HG03342 (cell line): Measurements from ENCODE around the gene HOXC6.

ENCODE experiments used
- ATAC-seq: cut with Tn5 transposase; IDR thresholded peaks from one replicate; pipeline ENCODE4 v1.9.1; 2021; ENCODE audit warnings: mild to moderate bottlenecking, moderate library complexity; ENCODE audit not compliant: unreplicated experiment

The HOXC6 gene

GRCh38 chr12:54025499-54026405 is 2.5 kb upstream of the HOXC6 start:
- no peak for ATAC-seq

- ATAC-seq: no peak
Observed at GRCh38 chr12:54026640-54027441, 1.4 kb upstream of the HOXC6 start.

DNA sequence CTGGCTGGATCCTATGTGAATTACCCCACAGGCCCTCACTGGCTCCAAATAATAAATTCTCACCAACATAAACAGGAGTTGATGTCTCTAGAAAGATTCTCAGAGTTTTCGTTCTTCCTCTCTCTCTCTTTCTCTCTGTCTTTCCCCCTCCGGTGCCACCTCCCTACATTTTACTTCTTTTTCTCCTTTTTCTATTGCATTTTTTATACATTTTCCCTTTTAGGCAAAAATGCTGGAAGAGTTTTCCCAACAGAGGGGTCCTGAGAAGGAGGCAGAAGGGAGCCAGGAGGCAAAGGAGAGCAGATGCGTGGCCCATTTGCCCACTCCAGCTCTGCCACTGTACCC is 826 bp upstream of the HOXC6 start:
- ATAC-seq: no peak

DNA sequence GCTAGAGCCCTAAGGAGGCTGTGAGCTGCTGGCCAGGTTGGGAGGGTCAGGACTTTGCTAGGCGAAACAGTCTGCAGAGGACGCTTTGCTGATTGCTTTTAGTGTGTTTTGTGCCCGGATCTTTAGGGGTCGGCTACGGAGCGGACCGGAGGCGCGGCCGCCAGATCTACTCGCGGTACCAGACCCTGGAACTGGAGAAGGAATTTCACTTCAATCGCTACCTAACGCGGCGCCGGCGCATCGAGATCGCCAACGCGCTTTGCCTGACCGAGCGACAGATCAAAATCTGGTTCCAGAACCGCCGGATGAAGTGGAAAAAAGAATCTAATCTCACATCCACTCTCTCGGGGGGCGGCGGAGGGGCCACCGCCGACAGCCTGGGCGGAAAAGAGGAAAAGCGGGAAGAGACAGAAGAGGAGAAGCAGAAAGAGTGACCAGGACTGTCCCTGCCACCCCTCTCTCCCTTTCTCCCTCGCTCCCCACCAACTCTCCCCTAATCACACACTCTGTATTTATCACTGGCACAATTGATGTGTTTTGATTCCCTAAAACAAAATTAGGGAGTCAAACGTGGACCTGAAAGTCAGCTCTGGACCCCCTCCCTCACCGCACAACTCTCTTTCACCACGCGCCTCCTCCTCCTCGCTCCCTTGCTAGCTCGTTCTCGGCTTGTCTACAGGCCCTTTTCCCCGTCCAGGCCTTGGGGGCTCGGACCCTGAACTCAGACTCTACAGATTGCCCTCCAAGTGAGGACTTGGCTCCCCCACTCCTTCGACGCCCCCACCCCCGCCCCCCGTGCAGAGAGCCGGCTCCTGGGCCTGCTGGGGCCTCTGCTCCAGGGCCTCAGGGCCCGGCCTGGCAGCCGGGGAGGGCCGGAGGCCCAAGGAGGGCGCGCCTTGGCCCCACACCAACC is 1.5 kb downstream of the HOXC6 start:
- no peak for ATAC-seq

GRCh38 chr12:54030442-54030801 is 2.2 kb downstream of the HOXC6 start:
- ATAC-seq: no peak

- no peak for ATAC-seq
Observed at GRCh38 chr12:54030889-54031471, 2.7 kb downstream of the HOXC6 start.

- ATAC-seq: no peak
Observed at GRCh38 chr12:54031480-54031879, 3.2 kb downstream of the HOXC6 start.

DNA sequence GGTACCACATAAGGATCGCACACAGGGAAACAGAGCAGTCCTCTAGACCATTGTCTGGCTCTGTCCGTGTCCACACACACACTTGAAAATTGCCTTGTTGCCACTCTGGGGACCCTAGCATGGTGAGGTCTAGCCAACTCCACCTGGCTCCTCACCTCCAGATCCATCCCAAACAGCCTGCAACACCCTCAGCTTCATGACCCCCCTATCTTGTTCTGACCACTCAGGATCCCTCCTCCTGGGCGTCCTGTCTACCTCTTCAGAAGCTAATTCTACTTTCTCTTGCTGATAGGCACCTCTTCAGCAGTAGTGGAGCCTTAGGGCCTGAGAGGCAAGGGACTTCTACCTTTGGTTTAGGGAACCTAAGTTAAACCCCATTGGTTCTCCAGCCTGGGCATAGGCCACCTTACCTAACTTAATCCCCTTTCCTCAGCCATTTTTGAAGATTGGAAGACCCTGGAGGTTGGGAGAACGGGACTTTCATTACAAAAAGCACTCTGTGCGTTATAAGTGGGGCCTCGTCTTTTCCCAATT is 3.9 kb downstream of the HOXC6 start:
- no peak for ATAC-seq

- ATAC-seq: no peak
Observed at GRCh38 chr12:54032627-54033100, 4.4 kb downstream of the HOXC6 start, which contains the start of gene HOXC5. Gene HOXC5, plus strand, starts transcription at chr12:54033050. Its CDS starts 73 bp downstream, at chr12:54033123.

DNA sequence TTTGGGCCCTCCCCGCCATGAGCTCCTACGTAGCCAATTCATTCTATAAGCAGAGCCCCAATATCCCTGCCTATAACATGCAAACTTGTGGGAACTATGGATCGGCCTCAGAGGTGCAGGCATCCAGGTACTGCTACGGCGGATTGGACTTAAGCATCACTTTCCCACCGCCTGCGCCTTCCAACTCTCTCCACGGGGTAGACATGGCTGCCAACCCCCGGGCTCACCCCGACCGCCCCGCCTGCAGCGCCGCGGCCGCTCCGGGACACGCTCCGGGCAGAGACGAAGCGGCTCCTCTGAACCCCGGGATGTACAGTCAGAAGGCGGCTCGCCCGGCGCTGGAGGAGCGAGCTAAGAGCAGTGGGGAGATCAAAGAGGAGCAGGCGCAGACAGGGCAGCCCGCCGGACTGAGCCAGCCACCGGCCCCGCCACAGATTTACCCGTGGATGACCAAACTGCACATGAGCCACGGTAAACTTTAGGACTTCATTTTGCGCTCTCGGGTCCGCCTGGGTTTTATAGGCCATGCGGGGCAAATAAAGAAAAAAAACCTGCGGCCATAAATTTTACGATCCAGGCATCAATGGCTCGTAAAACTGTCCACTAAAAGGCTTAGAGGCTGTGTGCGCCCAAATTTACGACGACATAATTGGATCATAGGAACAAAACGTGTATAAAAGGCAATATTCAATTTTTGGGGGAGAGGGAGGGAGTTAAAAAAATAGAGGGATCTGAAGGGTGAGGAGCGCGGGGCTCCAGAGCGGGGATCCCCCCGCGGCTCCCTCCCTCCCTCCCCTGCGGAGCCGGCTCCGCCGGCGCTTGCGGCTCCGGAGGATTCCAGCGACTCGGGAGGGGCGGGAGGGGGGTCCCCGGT is 5.1 kb downstream of the HOXC6 start:
- ATAC-seq: no peak

DNA sequence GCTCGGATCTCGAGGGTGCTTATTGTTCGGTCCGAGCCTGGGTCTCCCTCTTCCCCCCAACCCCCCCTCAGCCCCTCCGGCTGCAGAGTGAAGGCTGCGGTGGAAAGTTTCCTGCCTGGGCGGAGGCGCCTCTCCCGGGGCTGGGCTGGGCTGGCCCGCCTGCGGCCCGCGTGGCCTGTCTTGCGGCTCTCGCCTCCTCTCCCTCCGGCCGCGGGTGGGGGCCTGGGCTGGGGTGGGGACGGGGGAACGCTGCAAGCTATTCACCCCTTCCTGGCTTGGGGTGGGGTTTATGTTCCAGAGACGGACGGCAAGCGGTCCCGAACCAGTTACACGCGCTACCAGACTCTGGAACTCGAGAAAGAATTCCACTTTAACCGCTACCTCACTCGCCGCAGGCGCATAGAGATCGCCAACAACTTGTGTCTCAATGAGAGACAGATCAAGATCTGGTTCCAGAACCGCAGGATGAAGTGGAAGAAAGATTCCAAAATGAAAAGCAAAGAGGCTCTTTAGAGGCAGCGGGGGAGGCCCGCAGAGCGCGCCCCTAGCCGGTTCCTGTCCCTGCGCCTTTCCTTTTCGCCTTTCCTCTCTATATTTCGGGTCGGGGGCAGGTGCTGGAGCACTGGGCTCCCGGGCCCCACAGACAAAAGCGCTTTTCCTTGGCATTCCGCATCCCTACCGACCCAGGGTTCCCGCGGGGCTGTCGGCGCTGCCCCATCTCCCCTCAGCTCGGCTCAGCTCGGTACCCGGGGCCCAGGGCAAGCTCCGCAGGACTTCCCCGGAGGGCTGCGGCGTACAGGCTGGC is 5.9 kb downstream of the HOXC6 start:
- ATAC-seq: no peak

DNA sequence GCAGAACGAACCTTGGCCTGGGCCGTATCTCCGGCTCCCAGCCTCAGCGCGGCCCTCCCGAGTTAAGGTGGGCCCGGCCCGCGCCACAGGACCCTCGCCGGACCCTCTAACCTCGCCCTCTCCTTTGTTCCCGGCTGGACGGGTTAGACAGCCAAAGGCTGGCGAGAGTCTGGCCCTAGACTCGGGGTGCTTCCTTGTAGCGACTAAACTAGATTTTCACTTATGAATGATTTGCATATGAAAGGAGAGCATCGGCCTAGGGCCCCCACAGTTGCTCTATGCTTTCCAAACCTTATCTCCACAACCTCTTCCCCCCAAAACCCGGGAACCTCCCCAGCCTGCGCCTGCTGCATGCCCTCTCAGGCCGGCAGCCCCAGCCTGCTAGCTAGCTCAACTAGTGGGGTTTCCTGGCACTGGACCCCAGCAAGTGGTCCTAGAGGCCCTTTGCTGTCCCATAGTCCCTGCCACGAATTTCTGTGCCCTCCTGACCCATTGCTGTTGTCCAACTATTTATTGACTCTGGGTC is 6.6 kb downstream of the HOXC6 start:
- no peak for ATAC-seq

- ATAC-seq: no peak
Observed at GRCh38 chr12:54035568-54036264, 7.5 kb downstream of the HOXC6 start.

DNA sequence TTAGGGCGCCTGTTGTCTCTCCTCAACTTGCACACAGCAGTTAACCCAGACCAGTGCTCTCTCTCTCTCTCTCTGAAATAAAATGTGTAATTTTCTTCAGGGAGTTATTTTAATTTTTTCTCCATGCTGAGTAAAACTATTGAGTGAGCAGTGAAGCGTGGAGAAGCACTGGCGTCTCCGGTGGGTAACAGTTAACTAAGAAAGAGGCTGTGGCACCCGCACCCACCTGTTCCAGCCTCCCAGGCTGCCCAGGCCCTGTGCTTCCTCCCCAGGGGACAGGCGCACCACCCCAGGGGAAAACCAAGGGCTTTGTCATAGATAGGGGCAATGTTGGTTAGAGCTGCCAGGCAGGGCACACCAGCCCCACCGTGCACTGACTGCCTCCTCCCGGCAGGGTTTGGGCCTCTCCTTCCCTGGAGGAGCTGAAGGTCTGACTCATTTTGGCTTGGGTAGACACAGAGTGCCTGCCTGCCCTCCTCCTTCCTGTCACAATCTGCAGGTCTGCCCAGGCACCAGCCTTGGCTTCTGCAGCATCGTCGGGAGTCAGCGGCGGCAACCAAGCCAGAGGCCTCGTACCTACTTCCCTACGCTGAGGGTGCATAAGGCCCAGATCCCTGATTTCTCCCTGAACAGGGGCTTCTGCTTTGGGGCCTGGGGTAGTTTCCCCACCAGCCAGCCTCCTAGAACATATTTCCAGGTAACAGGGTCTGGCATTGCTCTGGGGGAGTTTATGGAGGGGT is 8.6 kb downstream of the HOXC6 start:
- ATAC-seq: no peak

DNA sequence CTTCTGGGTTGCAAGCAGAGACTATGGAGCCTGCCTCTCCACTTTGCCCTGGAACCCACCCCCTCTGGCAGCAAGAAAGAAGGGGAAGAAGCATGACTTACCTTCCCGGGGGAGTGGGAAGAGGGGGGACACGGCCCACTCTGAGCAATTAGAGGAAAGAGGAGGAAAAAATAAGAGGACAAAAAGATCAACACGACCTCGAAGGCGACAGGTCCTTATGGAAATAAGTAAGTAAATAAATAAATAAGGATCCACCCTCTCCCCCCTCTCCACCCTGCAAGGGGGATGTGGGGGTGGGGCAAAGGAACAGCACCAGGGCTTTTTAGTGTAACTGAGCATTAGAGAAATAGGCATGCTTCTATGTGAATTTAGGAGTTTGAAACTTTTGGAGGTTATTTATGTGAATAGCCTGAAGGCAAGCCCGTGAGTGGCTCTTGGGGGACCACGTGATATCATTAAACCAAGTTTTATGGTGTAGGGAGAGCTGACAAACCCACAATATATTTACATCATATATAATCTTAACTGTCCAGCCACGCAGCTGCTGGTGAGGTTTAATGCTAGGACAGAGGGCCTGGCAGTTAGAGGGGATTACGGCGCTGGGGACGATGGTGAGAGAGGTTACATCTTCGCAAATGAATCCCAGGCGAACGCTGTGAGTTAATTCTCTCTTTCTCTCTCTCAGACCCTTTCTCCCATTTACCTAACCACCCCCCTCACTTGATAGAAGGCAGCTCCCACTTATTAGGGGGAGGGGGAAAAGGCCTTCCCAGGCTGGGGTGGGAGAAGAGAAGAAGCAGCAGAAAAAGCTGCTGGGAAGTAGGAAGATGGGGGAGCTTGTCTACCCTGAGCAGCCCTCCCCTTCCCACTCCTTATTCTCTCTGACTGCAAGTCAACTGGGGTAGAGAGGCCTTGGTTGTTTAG is 9.4 kb downstream of the HOXC6 start:
- no peak for ATAC-seq
